ENCODE results near the gene CSTF1. TPM values are rescaled to one million over a fixed set of nuclear protein-coding genes. Genes with fewer than 3 reads are reported as not detected.

The CSTF1 gene
- polyA plus RNA-seq, 1 of the 3 experiments (the other 2 are of a cell fraction) = 23.4 TPM

- peak overlapping the region; percentile 93 for H2AFZ ChIP-seq (ENCODE audit: low read depth)
- peak overlapping the region; percentile 89 to 91 for H3K4me3 ChIP-seq (ENCODE audit: low read depth in 2 of 2, low read length in 1 of 2)
- H3K79me2 ChIP-seq (ENCODE audit: insufficient read depth) = peaks cover 46% of the 10 kb centered on the region
- 18% methylated on average over 27 of the region's 51 CpGs for WGBS (ENCODE audit: low lambda C conversion rate)
- no peaks in the 10 kb centered on the region for H3K9me2 ChIP-seq
- TF ChIP-seq MXI1 (IDR thresholded peaks at IDR 0.05; ENCODE audit: low read depth, low read length) (peak; percentile 67; the same call in 1 of the 2 replicates), SIN3A (IDR thresholded peaks at IDR 0.05; ENCODE audit: borderline replicate concordance, low read depth, low read length) (0 out of 2 replicates have a peak, but pooled peaks have one; percentile 16), TAF1 (IDR thresholded peaks at IDR 0.05; ENCODE audit: borderline replicate concordance, low read depth, low read length) (peak; percentile 20; the same call in 1 of the 2 replicates)
- TF ChIP-seq, protein P1, sequence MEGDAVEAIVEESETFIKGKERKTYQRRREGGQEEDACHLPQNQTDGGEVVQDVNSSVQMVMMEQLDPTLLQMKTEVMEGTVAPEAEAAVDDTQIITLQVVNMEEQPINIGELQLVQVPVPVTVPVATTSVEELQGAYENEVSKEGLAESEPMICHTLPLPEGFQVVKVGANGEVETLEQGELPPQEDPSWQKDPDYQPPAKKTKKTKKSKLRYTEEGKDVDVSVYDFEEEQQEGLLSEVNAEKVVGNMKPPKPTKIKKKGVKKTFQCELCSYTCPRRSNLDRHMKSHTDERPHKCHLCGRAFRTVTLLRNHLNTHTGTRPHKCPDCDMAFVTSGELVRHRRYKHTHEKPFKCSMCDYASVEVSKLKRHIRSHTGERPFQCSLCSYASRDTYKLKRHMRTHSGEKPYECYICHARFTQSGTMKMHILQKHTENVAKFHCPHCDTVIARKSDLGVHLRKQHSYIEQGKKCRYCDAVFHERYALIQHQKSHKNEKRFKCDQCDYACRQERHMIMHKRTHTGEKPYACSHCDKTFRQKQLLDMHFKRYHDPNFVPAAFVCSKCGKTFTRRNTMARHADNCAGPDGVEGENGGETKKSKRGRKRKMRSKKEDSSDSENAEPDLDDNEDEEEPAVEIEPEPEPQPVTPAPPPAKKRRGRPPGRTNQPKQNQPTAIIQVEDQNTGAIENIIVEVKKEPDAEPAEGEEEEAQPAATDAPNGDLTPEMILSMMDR (IDR thresholded peaks at IDR 0.05) = no peak
- no peaks in the 10 kb centered on the region for H3K9me3 ChIP-seq
- H4K20me1 ChIP-seq (ENCODE audit: insufficient read depth) = no peaks in the 10 kb centered on the region
- DNase-seq = peak; percentile 65
- peak overlapping the region; percentile 72 to 82 for H3K27ac ChIP-seq (ENCODE audit: low read depth in 2 of 2, low read length in 1 of 2)
- H3K36me3 ChIP-seq (replicated peaks in 1 of 2; ENCODE audit: control insufficient read depth in 1 of 2, insufficient read depth in 2 of 2, low read length in 1 of 2) = peaks cover 0 to 7% of the 10 kb centered on the region in 2 experiments
- peak overlapping the region; percentile 77 for H3K9ac ChIP-seq
- peaks cover 0 to 14% of the 10 kb centered on the region in 2 experiments; a peak in 2 of 4 replicates for H3K4me1 ChIP-seq (ENCODE audit: control insufficient read depth in 1 of 2, insufficient read depth in 2 of 2, low read depth in 1 of 2, low read length in 1 of 2)
- H3K27me3 ChIP-seq (ENCODE audit: insufficient read depth) = no peaks in the 10 kb centered on the region
- ChIA-PET CTCF (interaction anchor here (1.4 kb wide), 1 partner anchor 16 kb away, joined by 5 read pairs; no protein-coding TSS in a partner anchor), POLR2A (interaction anchor here (0.6 to 1.0 kb wide), 2 partner anchors 33 kb away, joined by 3 to 4 read pairs; partner anchors contain the start of genes AURKA and CSTF1)
- peak overlapping the region; percentile 96 for H3K4me2 ChIP-seq
- no peaks in the 10 kb centered on the region for H3F3A ChIP-seq (replicated peaks; ENCODE audit: insufficient read depth)
These were observed 33.0 kb upstream of the CSTF1 start for GRCh38 chr20:56359212-56360132.

DNA sequence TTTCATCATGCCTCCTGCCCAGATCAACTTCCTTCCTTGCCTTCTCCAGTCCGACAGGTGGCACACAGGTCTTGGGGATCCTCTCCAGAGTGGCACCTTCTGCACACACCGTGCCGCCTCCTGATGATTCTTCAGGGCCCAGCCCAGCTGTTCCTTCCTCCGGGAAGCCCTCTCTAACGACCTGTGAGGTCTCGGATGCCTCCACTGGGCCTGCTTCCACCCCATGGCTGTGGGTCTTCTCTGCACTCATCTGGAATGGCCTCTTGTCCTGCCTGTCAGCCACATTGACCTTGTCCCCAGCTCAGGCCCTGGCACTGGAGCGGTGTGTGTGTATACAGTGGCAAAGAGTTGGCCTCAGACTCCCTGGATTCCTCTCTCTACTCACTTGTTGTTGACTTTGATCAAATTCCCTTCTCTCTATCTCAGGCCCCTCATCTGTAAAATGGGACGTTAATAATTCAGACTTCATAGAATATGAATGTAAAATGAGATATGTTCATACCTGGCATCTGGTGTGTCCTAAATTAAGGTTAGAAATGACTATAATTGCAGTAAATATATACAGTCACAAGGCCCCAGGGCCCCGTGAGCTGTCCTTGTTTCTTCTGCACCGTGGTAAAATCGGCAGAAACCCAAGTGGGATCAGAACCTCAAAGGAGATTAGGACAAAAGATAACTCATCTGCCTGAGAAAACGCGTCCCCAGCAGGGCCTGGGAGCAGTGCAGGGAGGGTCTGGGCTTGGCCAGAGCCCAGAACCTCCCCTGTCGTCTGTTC lies 32.1 kb upstream of the CSTF1 start:
- no peaks in the 10 kb centered on the region for H3K27me3 ChIP-seq (ENCODE audit: insufficient read depth)
- H3F3A ChIP-seq (replicated peaks; ENCODE audit: insufficient read depth) = no peaks in the 10 kb centered on the region
- H3K4me2 ChIP-seq = peak overlapping the region; percentile 96
- peak overlapping the region; percentile 89 to 91 for H3K4me3 ChIP-seq (ENCODE audit: low read depth in 2 of 2, low read length in 1 of 2)
- ChIA-PET CTCF (interaction anchor here (1.4 kb wide), 1 partner anchor 17 kb away, joined by 5 read pairs; no protein-coding TSS in a partner anchor), POLR2A (interaction anchor here (0.6 kb wide), 1 partner anchor 32 kb away, joined by 3 read pairs; the partner anchor contains the start of genes AURKA and CSTF1)
- no peaks in the 10 kb centered on the region for H4K20me1 ChIP-seq (ENCODE audit: insufficient read depth)
- peaks cover 46% of the 10 kb centered on the region for H3K79me2 ChIP-seq (ENCODE audit: insufficient read depth)
- H3K36me3 ChIP-seq (replicated peaks in 1 of 2; ENCODE audit: control insufficient read depth in 1 of 2, insufficient read depth in 2 of 2, low read length in 1 of 2) = peaks cover 0 to 7% of the 10 kb centered on the region in 2 experiments
- H2AFZ ChIP-seq (ENCODE audit: low read depth) = peak overlapping the region; percentile 93
- peak overlapping the region; percentile 72 to 82; a peak in 3 of 4 replicates for H3K27ac ChIP-seq (ENCODE audit: low read depth in 2 of 2, low read length in 1 of 2)
- DNase-seq = peak; percentile 52
- H3K9me3 ChIP-seq = no peaks in the 10 kb centered on the region
- no peaks in the 10 kb centered on the region for H3K9me2 ChIP-seq
- 57% methylated on average over 12 of the region's 14 CpGs for WGBS (ENCODE audit: low lambda C conversion rate)
- H3K9ac ChIP-seq = peak overlapping the region; percentile 77
- peaks cover 0 to 14% of the 10 kb centered on the region in 2 experiments; a peak in 2 of 4 replicates for H3K4me1 ChIP-seq (ENCODE audit: control insufficient read depth in 1 of 2, insufficient read depth in 2 of 2, low read depth in 1 of 2, low read length in 1 of 2)
- no peak for TF ChIP-seq EZH2phosphoT487 (IDR thresholded peaks at IDR 0.05; ENCODE audit: borderline replicate concordance, low read depth)
- TF ChIP-seq GABPA (IDR thresholded peaks at IDR 0.05; ENCODE audit: low read depth) = no peak
- TF ChIP-seq NFIC (IDR thresholded peaks at IDR 0.05; ENCODE audit: borderline replicate concordance) = no peak
- no peak for TF ChIP-seq MXI1 (IDR thresholded peaks at IDR 0.05; ENCODE audit: low read depth, low read length)
- TF ChIP-seq RAD21 (IDR thresholded peaks at IDR 0.05; ENCODE audit: low read length) = no peak
- TF ChIP-seq FOXJ3 (CRISPR knock-in tag; IDR thresholded peaks at IDR 0.05) = no peak
- TF ChIP-seq, protein P2, sequence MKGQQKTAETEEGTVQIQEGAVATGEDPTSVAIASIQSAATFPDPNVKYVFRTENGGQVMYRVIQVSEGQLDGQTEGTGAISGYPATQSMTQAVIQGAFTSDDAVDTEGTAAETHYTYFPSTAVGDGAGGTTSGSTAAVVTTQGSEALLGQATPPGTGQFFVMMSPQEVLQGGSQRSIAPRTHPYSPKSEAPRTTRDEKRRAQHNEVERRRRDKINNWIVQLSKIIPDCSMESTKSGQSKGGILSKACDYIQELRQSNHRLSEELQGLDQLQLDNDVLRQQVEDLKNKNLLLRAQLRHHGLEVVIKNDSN (IDR thresholded peaks at IDR 0.05; ENCODE audit: borderline replicate concordance, low read depth) = no peak
- no peak for TF ChIP-seq JUND (IDR thresholded peaks at IDR 0.05)
- TF ChIP-seq YY1 (IDR thresholded peaks at IDR 0.05; ENCODE audit: low read depth) = no peak
- TF ChIP-seq, protein P3, sequence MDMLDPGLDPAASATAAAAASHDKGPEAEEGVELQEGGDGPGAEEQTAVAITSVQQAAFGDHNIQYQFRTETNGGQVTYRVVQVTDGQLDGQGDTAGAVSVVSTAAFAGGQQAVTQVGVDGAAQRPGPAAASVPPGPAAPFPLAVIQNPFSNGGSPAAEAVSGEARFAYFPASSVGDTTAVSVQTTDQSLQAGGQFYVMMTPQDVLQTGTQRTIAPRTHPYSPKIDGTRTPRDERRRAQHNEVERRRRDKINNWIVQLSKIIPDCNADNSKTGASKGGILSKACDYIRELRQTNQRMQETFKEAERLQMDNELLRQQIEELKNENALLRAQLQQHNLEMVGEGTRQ (IDR thresholded peaks at IDR 0.05; ENCODE audit: borderline replicate concordance, low read depth, low read length) = no peak
- no peak for TF ChIP-seq TCF12 (IDR thresholded peaks at IDR 0.05)
- TF ChIP-seq TEAD4 (IDR thresholded peaks at IDR 0.05; ENCODE audit: borderline replicate concordance, insufficient read depth) = no peak
- TF ChIP-seq POLR2AphosphoS5 (IDR thresholded peaks at IDR 0.05; ENCODE audit: low read depth, low read length) = no peak
